Hematopoietic multipotent progenitor cell (in vitro differentiated cells): Measurements from ENCODE around the gene LMCD1. TPM values are rescaled to one million over a fixed set of nuclear protein-coding genes. Genes with fewer than 3 reads are reported as not detected.

Source experiments
- DNase-seq, 3 donors: peaks; one replicate each; pipeline ENCODE4 v3.0.0-alpha.2; 2011 to 2015; ENCODE audit warnings: low read depth in 2 of 3, low spot score in 2 of 3
- total RNA-seq: library from RNA; depleted of rRNA; stranded (reverse); fragments of >200 nt; gene quantifications from one replicate; pipeline ENCODE4 v1.2.3, GENCODE V29; 2012

The LMCD1 gene
- total RNA-seq, 1 donor = 0.81 TPM

- DNase-seq = no peak
These were observed 18.5 kb upstream of the LMCD1 start for GRCh38 chr3:8482960-8483665.

GRCh38 chr3:8484409-8485140 is 17.0 kb upstream of the LMCD1 start:
- DNase-seq = no peak

GRCh38 chr3:8485141-8485870 is 16.3 kb upstream of the LMCD1 start:
- no peak for DNase-seq

- no peak for DNase-seq
These were observed 15.7 kb upstream of the LMCD1 start for GRCh38 chr3:8485943-8486342.

GRCh38 chr3:8486434-8486833 is 15.2 kb upstream of the LMCD1 start:
- no peak for DNase-seq

GRCh38 chr3:8486936-8487335 is 14.7 kb upstream of the LMCD1 start:
- no peak for DNase-seq

GRCh38 chr3:8488411-8488810 is 13.2 kb upstream of the LMCD1 start:
- no peak for DNase-seq

- DNase-seq = no peak
These were observed 12.7 kb upstream of the LMCD1 start for GRCh38 chr3:8488877-8489276.

GRCh38 chr3:8489278-8489792 is 12.3 kb upstream of the LMCD1 start:
- DNase-seq = no peak

- DNase-seq = no peak
These were observed 11.5 kb upstream of the LMCD1 start for GRCh38 chr3:8490079-8490552.

GRCh38 chr3:8491271-8492144 is 10.1 kb upstream of the LMCD1 start:
- DNase-seq = no peak

- no peak for DNase-seq
These were observed 8.7 kb upstream of the LMCD1 start for GRCh38 chr3:8492744-8493511.

GRCh38 chr3:8493744-8494143 is 7.9 kb upstream of the LMCD1 start:
- no peak for DNase-seq

- DNase-seq = no peak
These were observed 7.3 kb upstream of the LMCD1 start for GRCh38 chr3:8494327-8494726.

- DNase-seq = no peak
These were observed 4.0 kb upstream of the LMCD1 start for GRCh38 chr3:8497582-8497981.

GRCh38 chr3:8499181-8499611 is 2.4 kb upstream of the LMCD1 start:
- no peak for DNase-seq

GRCh38 chr3:8500319-8500988 is 1.2 kb upstream of the LMCD1 start:
- no peak for DNase-seq

GRCh38 chr3:8500989-8501370 is 643 bp upstream of the LMCD1 start:
- peak in 1 of 3 donors; percentile 29 for DNase-seq

GRCh38 chr3:8503461-8503860 is 1.8 kb downstream of the LMCD1 start:
- DNase-seq = no peak
